ENCODE measurements around the gene SURF1. TPM values are rescaled to one million over a fixed set of nuclear protein-coding genes. Genes with fewer than 3 reads are reported as not detected.

The SURF1 gene
- polyA plus RNA-seq, 1 experiment, result 46.1 TPM

GRCh38 chr9:133402689-133403088, 46.4 kb upstream of the SURF1 start:
- H3K27me3 ChIP-seq (ENCODE audit: control insufficient read depth, insufficient read depth, low read length), result peaks cover 3% of the 10 kb centered on the region; the same call in 1 of the 2 replicates
- TF ChIP-seq CTCF (IDR thresholded peaks at IDR 0.05; ENCODE audit: insufficient read depth, low read depth, low read length), result no peak
- ChIA-PET CTCF (interaction anchor here (1.0 to 2.5 kb wide), 5 partner anchors 8 to 217 kb away, joined by 4 to 7 read pairs (median 5); no protein-coding TSS in a partner anchor), POLR2A (no interaction called here)
- peaks cover 16% of the 10 kb centered on the region for H3K36me3 ChIP-seq (ENCODE audit: control insufficient read depth, insufficient read depth, low read length)
- no peak for DNase-seq (ENCODE audit: low read depth)
- H3K4me3 ChIP-seq (ENCODE audit: low read depth, low read length), result no peak overlapping the region

GRCh38 chr9:133401588-133401987, 45.3 kb upstream of the SURF1 start:
- Histone ChIP-seq H3K4me3 (ENCODE audit: low read depth, low read length) (no peak overlapping the region), H3K36me3 (ENCODE audit: control insufficient read depth, insufficient read depth, low read length) (peaks cover 14% of the 10 kb centered on the region), H3K27me3 (ENCODE audit: control insufficient read depth, insufficient read depth, low read length) (peaks cover 8% of the 10 kb centered on the region)
- no peak for TF ChIP-seq CTCF (IDR thresholded peaks at IDR 0.05; ENCODE audit: insufficient read depth, low read depth, low read length)
- ChIA-PET POLR2A (no interaction called here), CTCF (no interaction called here)
- DNase-seq (ENCODE audit: low read depth), result no peak

- no peak for TF ChIP-seq CTCF (IDR thresholded peaks at IDR 0.05; ENCODE audit: insufficient read depth, low read depth, low read length)
- Histone ChIP-seq H3K27me3 (ENCODE audit: control insufficient read depth, insufficient read depth, low read length) (peaks cover 8% of the 10 kb centered on the region), H3K4me3 (ENCODE audit: low read depth, low read length) (no peak overlapping the region), H3K36me3 (ENCODE audit: control insufficient read depth, insufficient read depth, low read length) (peaks cover 8% of the 10 kb centered on the region)
- CTCF ChIA-PET, result interaction anchor here (0.9 kb wide), 1 partner anchor 86 kb away, joined by 3 read pairs; no protein-coding TSS in a partner anchor
- no peak for DNase-seq (ENCODE audit: low read depth)
- POLR2A ChIA-PET, result no interaction called here
Observed at GRCh38 chr9:133400292-133400691, 44.0 kb upstream of the SURF1 start.

GRCh38 chr9:133397895-133398294, 41.6 kb upstream of the SURF1 start:
- Histone ChIP-seq H3K27me3 (ENCODE audit: control insufficient read depth, insufficient read depth, low read length) (peaks cover 13% of the 10 kb centered on the region), H3K4me3 (ENCODE audit: low read depth, low read length) (no peak overlapping the region), H3K36me3 (ENCODE audit: control insufficient read depth, insufficient read depth, low read length) (peaks cover 5% of the 10 kb centered on the region; the same call in 1 of the 2 replicates)
- TF ChIP-seq CTCF (IDR thresholded peaks at IDR 0.05; ENCODE audit: insufficient read depth, low read depth, low read length), result no peak
- CTCF ChIA-PET, result interaction anchor here (1.4 kb wide), 1 partner anchor 12 kb away, joined by 4 read pairs; no protein-coding TSS in a partner anchor
- POLR2A ChIA-PET, result no interaction called here
- DNase-seq (ENCODE audit: low read depth), result no peak

GRCh38 chr9:133397370-133397769, 41.1 kb upstream of the SURF1 start:
- DNase-seq (ENCODE audit: low read depth), result no peak
- ChIA-PET CTCF (interaction anchor here (1.4 kb wide), 2 partner anchors 11 to 98 kb away, joined by 4 to 5 read pairs; no protein-coding TSS in a partner anchor), POLR2A (no interaction called here)
- TF ChIP-seq CTCF (IDR thresholded peaks at IDR 0.05; ENCODE audit: insufficient read depth, low read depth, low read length), result no peak
- H3K4me3 ChIP-seq (ENCODE audit: low read depth, low read length), result no peak overlapping the region
- H3K27me3 ChIP-seq (ENCODE audit: control insufficient read depth, insufficient read depth, low read length), result peaks cover 13% of the 10 kb centered on the region
- H3K36me3 ChIP-seq (ENCODE audit: control insufficient read depth, insufficient read depth, low read length), result peaks cover 3% of the 10 kb centered on the region; the same call in 1 of the 2 replicates

Measured in BJ (cell line).